HEK293 (cell line): ENCODE results near the gene FAR1.

ENCODE experiments used
- CTCF ChIA-PET: fragments of 350-600 bp; formaldehyde crosslinking; extraction: SDS; loops from one replicate; lab custom pipeline; 2021; ENCODE audit warnings: antibody characterized with exemption; lab: Yijun Ruan, JAX
- POLR2A ChIA-PET: fragments of 300-600 bp; formaldehyde crosslinking; extraction: SDS; loops from one replicate; lab custom pipeline; 2020; ENCODE audit warnings: antibody characterized with exemption, inconsistent platforms; lab: Yijun Ruan, JAX
- H3K27ac ChIP-seq: fragments of 200-500 bp; sonication (Bioruptor generic); 2 replicates; pipeline ENCODE4 v1.5.1; 2014; ENCODE audit warnings: low read depth, low read length, control low read depth, inconsistent platforms; ENCODE audit errors: extremely low read depth
- H3K36me3 ChIP-seq, 2 experiments: fragments of 200-500 bp in 1 of 2; sonication (Bioruptor generic) in 1 of 2; 1 replicate in 1 of 2; 2 replicates in 1 of 2; pipeline ENCODE4 v1.5.1; 2014 to 2017; ENCODE audit warnings: inconsistent platforms in 2 of 2, low read length in 2 of 2; ENCODE audit not compliant: control insufficient read depth in 2 of 2, insufficient read depth in 1 of 2
- H3K4me1 ChIP-seq: fragments of 200-500 bp; sonication (Bioruptor generic); 2 replicates; pipeline ENCODE4 v1.5.1; 2014; ENCODE audit warnings: mild to moderate bottlenecking, low read length, inconsistent platforms; ENCODE audit not compliant: control insufficient read depth, insufficient read depth
- H3K4me3 ChIP-seq: 2 replicates; pipeline ENCODE4 v1.5.1; 2011; ENCODE audit warnings: low read depth, mild to moderate bottlenecking, control low read depth, low read length, moderate library complexity
- H3K9me3 ChIP-seq: fragments of 200-500 bp; sonication (Bioruptor generic); 2 replicates; pipeline ENCODE4 v1.5.1; 2014; ENCODE audit warnings: low read depth, low read length, inconsistent platforms; ENCODE audit not compliant: control insufficient read depth, insufficient read depth
- GLI2 ChIP-seq: fragments of 450-650 bp; formaldehyde crosslinking; IDR thresholded peaks from 2 replicates; pipeline ENCODE4; 2017; ENCODE audit warnings: missing biosample characterization, missing genetic modification characterization, low read depth, borderline replicate concordance
- KLF10 ChIP-seq: fragments of 450-650 bp; IDR thresholded peaks from 2 replicates; pipeline ENCODE4 v1.5.1; 2018; ENCODE audit warnings: missing biosample characterization, mild to moderate bottlenecking, missing genetic modification characterization
- PBX3 ChIP-seq: sonication (generic); formaldehyde crosslinking; IDR thresholded peaks from 2 replicates; pipeline ENCODE4 v1.8.1; 2022; ENCODE audit warnings: mild to moderate bottlenecking, moderate library complexity, missing genetic modification reagents
- SP2 ChIP-seq: fragments of 450-650 bp; formaldehyde crosslinking; IDR thresholded peaks from 2 replicates; pipeline ENCODE4 v1.5.1; 2016; ENCODE audit warnings: missing biosample characterization, missing genetic modification characterization
- TSHZ1 ChIP-seq: fragments of 450-650 bp; formaldehyde crosslinking; IDR thresholded peaks from 2 replicates; pipeline ENCODE4 v1.5.1; 2016; ENCODE audit warnings: missing biosample characterization, missing genetic modification characterization, borderline replicate concordance
- ZBTB1 ChIP-seq: fragments of 450-650 bp; formaldehyde crosslinking; IDR thresholded peaks from 2 replicates; pipeline ENCODE4 v1.5.1; 2016; ENCODE audit warnings: missing biosample characterization, missing genetic modification characterization
- ZNF155 ChIP-seq: fragments of 450-650 bp; formaldehyde crosslinking; IDR thresholded peaks from 2 replicates; pipeline ENCODE4 v1.5.1; 2016; ENCODE audit warnings: missing biosample characterization, missing genetic modification characterization
- ZNF16 ChIP-seq: fragments of 450-650 bp; formaldehyde crosslinking; IDR thresholded peaks from 2 replicates; pipeline ENCODE4 v1.5.1; 2016; ENCODE audit warnings: low read depth, missing biosample characterization, missing genetic modification characterization
- ZNF169 ChIP-seq: fragments of 450-650 bp; formaldehyde crosslinking; IDR thresholded peaks from 2 replicates; pipeline ENCODE4 v1.5.1; 2016; ENCODE audit warnings: missing biosample characterization, missing genetic modification characterization
- ZNF2 ChIP-seq: fragments of 450-650 bp; formaldehyde crosslinking; IDR thresholded peaks from 2 replicates; pipeline ENCODE4 v1.5.1; 2016; ENCODE audit warnings: missing biosample characterization, missing genetic modification characterization
- ZNF266 ChIP-seq: fragments of 450-650 bp; formaldehyde crosslinking; IDR thresholded peaks from 2 replicates; pipeline ENCODE4 v1.5.1; 2016; ENCODE audit warnings: missing biosample characterization, missing genetic modification characterization, low read depth
- ZNF362 ChIP-seq: fragments of 450-650 bp; formaldehyde crosslinking; IDR thresholded peaks from 2 replicates; pipeline ENCODE4 v1.5.1; 2016; ENCODE audit warnings: missing biosample characterization, missing genetic modification characterization
- ZNF449 ChIP-seq: fragments of 450-650 bp; formaldehyde crosslinking; IDR thresholded peaks from 2 replicates; pipeline ENCODE4 v1.5.1; 2017; ENCODE audit warnings: missing biosample characterization, mild to moderate bottlenecking, missing genetic modification characterization, moderate library complexity
- ZNF521 ChIP-seq: fragments of 450-650 bp; formaldehyde crosslinking; IDR thresholded peaks from 2 replicates; pipeline ENCODE4 v1.5.1; 2017; ENCODE audit warnings: missing biosample characterization, mild to moderate bottlenecking, missing genetic modification characterization
- ZNF529 ChIP-seq: fragments of 450-650 bp; formaldehyde crosslinking; IDR thresholded peaks from 2 replicates; pipeline ENCODE4 v1.5.1; 2017; ENCODE audit warnings: missing genetic modification characterization, missing biosample characterization; ENCODE audit not compliant: insufficient replicate concordance
- ZNF571 ChIP-seq: fragments of 450-650 bp; formaldehyde crosslinking; IDR thresholded peaks from 2 replicates; pipeline ENCODE4 v1.5.0; 2017; ENCODE audit warnings: missing biosample characterization, missing genetic modification characterization
- ZNF623 ChIP-seq: fragments of 450-650 bp; formaldehyde crosslinking; IDR thresholded peaks from 2 replicates; pipeline ENCODE4 v1.5.1; 2016; ENCODE audit warnings: missing biosample characterization, missing genetic modification characterization
- ZNF645 ChIP-seq: fragments of 450-650 bp; formaldehyde crosslinking; IDR thresholded peaks from 2 replicates; pipeline ENCODE4; 2016; ENCODE audit warnings: missing biosample characterization, missing genetic modification characterization
- ZNF692 ChIP-seq: fragments of 450-650 bp; formaldehyde crosslinking; IDR thresholded peaks from 2 replicates; pipeline ENCODE4 v1.5.1; 2016; ENCODE audit warnings: missing biosample characterization, missing genetic modification characterization
- ZNF704 ChIP-seq: fragments of 450-650 bp; formaldehyde crosslinking; IDR thresholded peaks from 2 replicates; pipeline ENCODE4 v1.5.1; 2016; ENCODE audit warnings: missing biosample characterization, missing genetic modification characterization
- ZNF837 ChIP-seq: fragments of 450-650 bp; formaldehyde crosslinking; IDR thresholded peaks from 2 replicates; pipeline ENCODE4 v1.5.1; 2016; ENCODE audit warnings: missing biosample characterization, missing genetic modification characterization

The FAR1 gene

GRCh38 chr11:13765886-13766285, 97.4 kb downstream of the FAR1 start:
- CTCF ChIA-PET, result no interaction called here
- Histone ChIP-seq H3K9me3 (no peaks in the 10 kb centered on the region), H3K4me3 (no peak overlapping the region), H3K36me3 (no peaks in the 10 kb centered on the region), H3K27ac (no peak overlapping the region), H3K4me1 (no peaks in the 10 kb centered on the region)
- POLR2A ChIA-PET, result no interaction called here
- no peak for TF ChIP-seq ZNF529 (tag by site-specific recombination)
- no peak for TF ChIP-seq ZNF521 (tag by site-specific recombination)
- no peak for TF ChIP-seq ZNF2
- no peak for TF ChIP-seq ZNF362 (tag by site-specific recombination)

- Histone ChIP-seq H3K4me1 (no peaks in the 10 kb centered on the region), H3K4me3 (no peak overlapping the region), H3K36me3 (no peaks in the 10 kb centered on the region)
- POLR2A ChIA-PET, result no interaction called here
- CTCF ChIA-PET, result interaction anchor here (0.6 to 0.7 kb wide), 2 partner anchors 266 to 377 kb away, joined by 3 read pairs; no protein-coding TSS in a partner anchor
- TF ChIP-seq ZNF837 (tag by site-specific recombination), result no peak
- no peak for TF ChIP-seq ZNF16 (tag by site-specific recombination)
- no peak for TF ChIP-seq PBX3 (CRISPR knock-in tag)
- TF ChIP-seq ZBTB1, result no peak
- no peak for TF ChIP-seq ZNF692 (tag by site-specific recombination)
- no peak for TF ChIP-seq ZNF704 (tag by site-specific recombination)
- TF ChIP-seq ZNF266, result no peak
- no peak for TF ChIP-seq ZNF645 (tag by site-specific recombination)
- no peak for TF ChIP-seq ZNF169
- no peak for TF ChIP-seq ZNF623 (tag by site-specific recombination)
- no peak for TF ChIP-seq GLI2
- TF ChIP-seq ZNF155 (tag by site-specific recombination), result no peak
- no peak for TF ChIP-seq TSHZ1 (tag by site-specific recombination)
- no peak for TF ChIP-seq ZNF449
- no peak for TF ChIP-seq ZNF571
- TF ChIP-seq ZNF362 (tag by site-specific recombination), result no peak
- TF ChIP-seq SP2 (tag by site-specific recombination), result no peak
- TF ChIP-seq KLF10 (tag by site-specific recombination), result no peak
- TF ChIP-seq, all 188 proteins: peak for 0
- no peaks in the 10 kb centered on the region for H3K9me3 ChIP-seq
- H3K27ac ChIP-seq, result no peak overlapping the region
These were observed 99.0 kb downstream of the FAR1 start for GRCh38 chr11:13767471-13767870.
